Femur (tissue), 1 donor: ENCODE measurements around the gene WDFY3.
A peak's percentile ranks its signal among the peaks of the same experiment; 100 is the strongest.

Source experiments
- DNase-seq: peaks from one replicate; pipeline ENCODE4 v3.0.0-alpha.2; 2017

Gene WDFY3, protein sequence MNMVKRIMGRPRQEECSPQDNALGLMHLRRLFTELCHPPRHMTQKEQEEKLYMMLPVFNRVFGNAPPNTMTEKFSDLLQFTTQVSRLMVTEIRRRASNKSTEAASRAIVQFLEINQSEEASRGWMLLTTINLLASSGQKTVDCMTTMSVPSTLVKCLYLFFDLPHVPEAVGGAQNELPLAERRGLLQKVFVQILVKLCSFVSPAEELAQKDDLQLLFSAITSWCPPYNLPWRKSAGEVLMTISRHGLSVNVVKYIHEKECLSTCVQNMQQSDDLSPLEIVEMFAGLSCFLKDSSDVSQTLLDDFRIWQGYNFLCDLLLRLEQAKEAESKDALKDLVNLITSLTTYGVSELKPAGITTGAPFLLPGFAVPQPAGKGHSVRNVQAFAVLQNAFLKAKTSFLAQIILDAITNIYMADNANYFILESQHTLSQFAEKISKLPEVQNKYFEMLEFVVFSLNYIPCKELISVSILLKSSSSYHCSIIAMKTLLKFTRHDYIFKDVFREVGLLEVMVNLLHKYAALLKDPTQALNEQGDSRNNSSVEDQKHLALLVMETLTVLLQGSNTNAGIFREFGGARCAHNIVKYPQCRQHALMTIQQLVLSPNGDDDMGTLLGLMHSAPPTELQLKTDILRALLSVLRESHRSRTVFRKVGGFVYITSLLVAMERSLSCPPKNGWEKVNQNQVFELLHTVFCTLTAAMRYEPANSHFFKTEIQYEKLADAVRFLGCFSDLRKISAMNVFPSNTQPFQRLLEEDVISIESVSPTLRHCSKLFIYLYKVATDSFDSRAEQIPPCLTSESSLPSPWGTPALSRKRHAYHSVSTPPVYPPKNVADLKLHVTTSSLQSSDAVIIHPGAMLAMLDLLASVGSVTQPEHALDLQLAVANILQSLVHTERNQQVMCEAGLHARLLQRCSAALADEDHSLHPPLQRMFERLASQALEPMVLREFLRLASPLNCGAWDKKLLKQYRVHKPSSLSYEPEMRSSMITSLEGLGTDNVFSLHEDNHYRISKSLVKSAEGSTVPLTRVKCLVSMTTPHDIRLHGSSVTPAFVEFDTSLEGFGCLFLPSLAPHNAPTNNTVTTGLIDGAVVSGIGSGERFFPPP (N-terminal part only)

DNA sequence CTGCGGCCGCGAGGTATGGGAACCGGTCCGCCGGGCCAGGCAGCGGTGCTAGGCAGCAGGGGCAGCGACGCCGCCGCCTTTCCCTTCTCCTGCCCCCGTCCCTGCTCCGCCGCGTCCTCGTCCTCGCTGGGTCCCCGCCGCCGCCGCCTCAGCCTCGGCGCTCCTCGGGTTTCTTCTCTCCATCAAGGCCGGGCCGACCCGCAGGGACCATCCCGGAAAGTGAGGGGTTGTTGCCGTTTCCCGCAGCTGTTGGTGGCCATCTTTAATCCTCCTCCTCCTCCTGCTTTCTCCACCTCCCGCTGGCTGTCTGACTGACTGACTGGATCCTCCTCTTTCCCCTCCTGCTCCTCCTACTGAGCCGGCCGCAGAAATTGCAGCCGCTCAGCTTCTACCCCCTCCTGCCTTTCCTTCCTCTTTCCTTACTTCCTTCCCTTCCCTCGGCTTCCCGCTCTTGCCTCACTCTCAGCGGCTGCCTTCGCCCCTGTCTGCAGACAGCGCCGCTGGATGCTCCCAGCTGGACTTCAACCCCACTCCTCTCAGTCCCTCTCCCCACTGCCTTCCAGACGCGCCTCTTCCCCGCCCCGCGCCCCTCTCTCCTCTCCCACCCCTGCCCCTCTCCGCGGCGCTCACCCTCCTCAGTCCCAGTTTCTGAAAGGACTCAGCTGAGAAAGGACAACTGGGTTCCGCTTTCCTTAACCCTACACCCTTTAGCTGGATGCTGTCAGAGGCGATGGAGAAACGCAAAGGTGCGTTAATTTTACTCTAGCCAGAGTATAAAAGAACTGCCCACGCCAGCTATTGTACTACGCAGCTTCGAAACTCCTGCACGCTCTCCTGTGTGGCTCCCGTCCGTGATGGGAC lies at the start of gene WDFY3:
Gene WDFY3 (minus strand): TSS at position 309 of the 861 bp plus-strand sequence. CDS start 106,099 bp downstream, outside the sequence.
- peak; percentile 93 for DNase-seq

DNA sequence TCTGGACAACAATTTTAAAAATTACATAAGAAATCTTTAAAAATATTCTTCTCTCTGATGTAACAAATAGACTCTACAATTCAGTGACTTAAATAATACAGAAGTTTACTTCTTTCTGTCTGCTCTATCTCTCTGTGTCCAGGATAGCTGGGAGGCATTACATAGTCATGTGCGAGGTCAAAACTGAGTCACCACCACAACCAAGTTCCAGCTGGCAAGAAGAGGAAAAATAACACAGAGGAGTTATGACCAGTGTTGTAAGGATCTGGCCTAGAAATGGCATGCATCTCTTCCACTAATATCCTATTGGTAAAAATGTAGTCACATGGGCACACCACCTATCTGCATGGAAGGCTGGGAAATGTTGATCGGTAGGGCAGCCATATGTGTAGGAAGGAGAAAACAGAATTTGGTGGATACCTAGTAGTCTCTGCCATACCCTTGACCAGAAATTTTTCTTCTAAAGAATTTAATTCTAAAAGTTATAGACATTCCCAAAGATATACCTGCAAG lies 39.4 kb upstream of the WDFY3 start:
- DNase-seq = no peak

DNA sequence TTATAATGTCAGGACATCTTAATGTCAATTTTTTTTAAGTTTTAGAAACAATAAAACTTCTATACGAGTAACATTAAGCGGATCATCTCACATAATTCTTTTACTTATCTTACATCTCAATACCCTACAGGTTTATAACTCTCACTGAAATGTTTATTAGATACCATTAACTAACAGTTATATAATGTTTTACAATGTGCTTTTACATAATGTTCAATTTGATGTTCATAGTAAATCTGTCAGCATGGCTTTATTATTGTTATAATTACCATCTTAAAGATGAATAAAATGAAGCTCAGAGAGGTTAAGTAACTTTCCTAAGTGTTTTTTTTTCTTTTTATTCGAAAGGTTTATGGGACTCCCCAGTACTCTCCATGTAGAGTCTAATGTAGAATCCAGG lies 33.9 kb upstream of the WDFY3 start:
- DNase-seq = no peak

DNA sequence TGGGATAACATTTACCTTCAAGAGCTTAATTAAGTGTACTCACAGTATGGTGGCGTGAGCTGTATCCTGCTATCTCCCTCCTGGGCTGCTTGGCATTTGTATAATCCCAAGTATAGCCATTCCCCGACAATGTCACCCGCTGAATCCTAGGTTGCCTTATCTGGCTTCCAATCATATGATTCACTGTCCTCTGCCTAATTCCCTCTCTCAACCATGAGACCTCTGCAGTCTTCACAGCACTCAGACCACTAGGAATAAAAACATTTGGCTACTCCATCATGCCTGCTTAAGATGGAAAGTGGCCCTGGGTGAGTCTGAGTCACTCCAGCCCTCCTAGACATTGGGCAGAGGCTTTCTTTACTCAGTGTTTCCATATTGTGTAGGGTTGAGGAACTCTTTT lies 28.9 kb upstream of the WDFY3 start:
- no peak for DNase-seq

DNA sequence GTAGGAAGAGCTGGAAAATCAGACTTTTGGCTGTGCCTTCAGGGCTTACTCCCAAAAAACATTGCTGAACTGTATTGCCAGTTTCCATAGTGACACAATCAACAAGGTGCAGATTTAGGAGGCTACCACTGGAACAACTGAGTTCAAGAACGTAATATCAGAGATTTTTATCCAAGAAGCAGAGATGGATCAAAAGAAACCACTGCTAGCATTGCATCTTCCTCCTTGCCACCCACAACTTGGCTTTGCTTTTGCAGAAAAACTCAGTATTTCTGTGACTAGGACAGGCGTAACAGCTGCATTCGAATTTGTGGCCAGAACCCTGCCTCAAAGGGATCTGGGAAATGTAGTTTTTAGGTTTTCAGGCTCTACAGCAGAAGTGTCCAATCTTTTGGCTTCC lies 27.8 kb upstream of the WDFY3 start:
- peak; percentile 63 for DNase-seq

DNA sequence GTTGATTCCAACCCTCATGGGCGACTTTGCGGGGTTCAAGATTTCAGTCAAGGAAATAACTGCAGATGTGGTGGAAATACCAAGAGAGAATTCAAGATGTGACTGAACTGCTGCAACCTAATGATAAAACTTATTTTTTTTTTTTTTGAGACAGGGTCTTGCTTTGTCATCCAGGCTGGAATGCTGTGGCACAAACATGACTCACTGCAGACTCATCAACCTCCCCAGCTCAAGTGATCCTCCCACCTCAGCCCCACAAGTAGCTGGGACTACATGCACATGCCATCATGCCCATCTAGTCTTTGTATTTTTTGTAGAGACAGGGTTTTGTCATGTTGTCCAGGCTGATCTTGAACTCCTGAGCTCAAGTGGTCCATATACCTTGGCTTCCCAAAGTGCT lies 19.5 kb upstream of the WDFY3 start:
- no peak for DNase-seq

DNA sequence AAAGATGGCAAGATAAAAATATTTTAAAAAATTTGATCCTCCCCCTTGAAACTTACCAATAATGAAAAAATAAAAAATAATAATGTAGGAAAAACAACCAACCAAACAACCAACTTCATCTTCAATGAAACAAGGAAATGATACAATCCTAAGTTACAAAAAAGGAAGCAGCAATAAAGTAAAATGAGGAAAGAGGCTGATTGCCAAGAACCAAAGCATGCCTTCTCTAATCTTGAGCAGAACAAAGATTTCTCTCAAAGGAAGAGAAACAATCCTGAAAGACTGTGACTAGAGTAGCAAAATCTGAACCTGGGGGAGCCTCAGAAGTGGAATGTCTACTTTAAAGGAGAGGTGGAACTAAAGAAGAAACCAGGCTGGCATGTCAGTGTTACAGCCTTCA lies 10.9 kb upstream of the WDFY3 start:
- DNase-seq = no peak

DNA sequence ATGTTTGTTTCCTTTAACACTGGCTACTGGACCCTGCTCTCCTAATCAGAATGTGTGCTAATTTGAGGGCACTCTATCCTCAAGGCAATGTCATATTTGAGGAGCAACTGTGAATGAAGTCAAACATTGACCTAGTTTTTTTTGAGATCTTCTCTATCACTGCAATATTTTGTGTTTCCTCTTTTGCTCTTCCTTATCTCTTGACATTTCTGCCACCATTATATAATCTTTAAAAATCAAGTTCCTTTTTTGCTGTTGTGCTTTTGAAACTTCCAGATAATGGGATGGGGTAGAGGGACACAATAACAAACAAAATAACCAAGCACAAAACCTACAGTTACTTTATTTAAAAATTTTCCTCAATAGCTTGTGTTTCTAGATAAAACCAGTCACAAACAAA lies 7.4 kb upstream of the WDFY3 start:
- no peak for DNase-seq

DNA sequence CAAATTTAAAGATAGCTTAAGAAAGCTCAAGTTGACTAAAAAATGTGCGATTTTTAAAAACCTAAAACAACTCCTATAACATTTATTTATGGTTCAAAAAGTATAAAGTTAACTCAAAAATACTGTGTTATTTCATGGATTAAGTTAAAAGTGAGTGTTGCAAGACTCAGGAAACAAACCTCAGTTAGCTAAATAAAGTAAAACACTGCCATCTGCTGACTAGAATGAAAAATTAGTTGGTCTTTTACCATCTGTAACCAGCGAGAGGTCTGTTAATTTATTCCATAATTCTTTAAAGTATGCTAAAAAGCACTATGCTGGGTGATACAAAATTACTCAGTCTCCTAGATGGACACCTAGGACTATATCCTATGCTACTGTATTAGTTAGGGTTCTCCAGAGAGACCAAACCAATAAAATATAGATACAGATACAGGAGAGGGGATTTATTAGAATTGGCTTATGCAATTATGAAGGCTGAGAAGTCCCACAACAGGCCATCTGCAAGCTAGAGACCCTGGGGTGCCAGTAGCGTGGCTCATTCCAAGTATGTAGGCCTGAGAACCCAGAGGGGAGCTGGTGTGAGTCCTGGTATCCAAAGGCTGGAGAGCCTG lies 4.9 kb upstream of the WDFY3 start:
- DNase-seq = no peak

DNA sequence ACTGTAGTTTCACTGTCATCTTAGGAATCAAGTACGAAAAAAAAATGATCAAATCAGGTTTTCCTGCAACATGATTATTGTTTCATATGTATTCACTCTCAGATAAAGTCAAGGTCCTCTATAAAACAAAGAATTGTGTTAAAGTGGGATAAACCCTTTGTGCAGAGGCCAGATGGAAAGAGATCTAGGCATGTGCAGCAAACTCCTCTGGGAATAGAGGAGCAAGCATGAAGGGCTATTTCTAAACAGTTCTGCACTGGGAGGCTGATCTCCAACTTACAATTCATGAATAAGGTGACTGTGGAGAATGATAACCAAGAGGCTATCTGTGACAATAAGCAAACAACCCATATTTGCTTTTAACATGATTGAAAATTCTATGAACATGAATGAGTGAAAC lies 2.4 kb upstream of the WDFY3 start:
- no peak for DNase-seq

DNA sequence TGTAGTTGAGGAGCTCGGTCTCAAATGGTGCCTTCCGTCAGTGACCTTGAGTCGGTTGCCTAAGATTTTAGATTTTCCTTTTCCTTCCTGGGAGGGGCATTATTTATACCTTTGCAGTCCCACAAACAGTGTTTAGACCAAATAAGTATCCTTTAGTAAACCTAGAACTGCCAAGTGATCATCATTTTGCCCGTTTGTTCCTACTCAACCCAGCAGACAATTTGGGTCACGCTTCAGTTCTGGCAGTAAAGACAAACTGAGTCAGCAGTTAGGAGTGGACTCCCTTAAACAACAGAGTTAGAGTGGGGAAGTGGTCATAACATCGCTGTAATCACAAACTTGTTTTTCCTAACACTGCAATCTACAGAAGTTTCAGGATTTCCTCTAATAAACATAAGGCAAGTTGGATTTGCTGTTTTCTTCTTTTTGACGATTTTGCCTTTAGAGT lies 777 bp upstream of the WDFY3 start:
- peak; percentile 34 for DNase-seq

DNA sequence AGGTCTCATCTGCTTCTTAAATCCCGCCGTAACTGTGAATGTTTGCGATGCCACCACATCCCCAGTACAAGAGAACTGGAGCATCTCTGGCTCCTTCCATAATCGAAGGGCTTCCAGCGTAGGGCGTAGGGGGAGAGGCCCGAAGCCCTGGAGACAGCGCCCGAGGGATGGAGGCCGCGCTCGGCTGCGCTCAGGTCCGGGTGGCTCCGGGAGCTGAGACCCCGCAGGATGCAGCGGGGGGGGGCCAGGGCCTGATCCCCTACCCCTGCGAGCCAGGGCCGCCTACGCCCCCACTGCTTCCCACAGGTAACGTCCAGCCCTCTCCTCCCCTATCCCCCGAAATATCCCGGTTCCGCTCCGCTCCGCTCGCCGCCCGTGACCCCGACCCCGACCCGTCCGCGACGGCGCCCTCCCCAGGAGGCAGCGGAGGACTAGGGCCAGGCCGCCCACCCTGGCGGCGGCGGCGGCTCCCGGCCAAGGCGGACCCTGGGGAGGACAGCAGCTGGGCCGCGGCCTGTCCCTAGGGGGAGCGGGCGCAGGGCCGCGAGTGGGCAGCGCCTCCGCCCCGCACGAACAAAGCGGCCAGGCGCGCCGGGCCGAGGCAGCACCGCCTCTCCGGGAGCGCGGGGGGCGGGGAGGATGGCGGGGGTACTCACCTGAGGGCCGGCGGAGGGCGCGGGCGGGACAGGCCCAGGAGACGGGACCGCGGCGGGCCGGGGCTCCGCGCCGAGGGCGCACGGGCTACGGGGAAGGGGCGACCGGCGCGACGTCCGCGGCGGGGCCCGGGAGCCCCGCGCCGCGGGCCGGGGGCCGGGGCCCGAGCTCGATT lies 723 bp downstream of the WDFY3 start:
- DNase-seq = peak; percentile 51

DNA sequence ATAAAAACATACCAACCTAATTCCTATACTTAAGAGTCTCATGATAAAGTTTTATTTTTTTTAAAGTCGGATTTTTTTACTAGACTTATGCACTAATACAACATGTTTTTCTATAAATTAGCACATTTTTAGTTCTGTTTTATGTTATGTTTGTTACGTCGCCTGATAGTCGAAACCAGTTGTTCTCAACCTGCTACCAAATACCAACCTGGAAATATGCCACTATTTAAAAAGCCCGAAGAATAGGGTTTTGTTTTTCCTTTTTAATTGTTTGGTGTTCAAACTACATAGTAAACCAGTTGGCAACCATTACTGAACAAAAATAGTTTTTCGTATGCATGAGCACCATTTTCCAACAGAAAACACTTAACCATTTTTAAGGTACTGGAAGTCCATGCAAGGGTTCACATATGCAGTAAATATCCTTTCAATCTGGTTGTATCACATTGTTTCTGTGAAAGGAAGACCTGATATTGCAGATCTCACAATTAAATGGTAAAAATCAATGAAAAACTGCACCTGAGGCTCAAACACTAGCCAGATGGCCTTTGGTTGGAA lies 1.4 kb downstream of the WDFY3 start:
- DNase-seq = no peak

DNA sequence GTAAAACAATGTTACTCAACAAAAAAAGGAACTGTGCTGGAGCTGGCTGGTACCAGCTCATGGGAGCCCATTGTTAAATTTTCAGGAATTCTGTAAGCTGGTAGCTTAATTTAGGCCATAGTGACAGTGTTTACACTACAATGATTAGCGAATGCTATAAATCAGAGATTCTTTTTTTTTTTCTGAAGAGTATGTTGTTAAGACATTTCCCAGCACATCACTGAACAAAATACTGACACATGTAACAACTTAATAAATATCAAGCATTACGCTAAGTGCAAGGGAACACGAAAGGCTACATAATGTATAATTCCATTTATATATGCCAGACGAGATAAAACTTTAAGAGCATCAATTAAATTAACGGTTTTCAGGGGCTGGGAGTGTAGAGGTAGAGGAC lies 4.4 kb downstream of the WDFY3 start:
- no peak for DNase-seq

DNA sequence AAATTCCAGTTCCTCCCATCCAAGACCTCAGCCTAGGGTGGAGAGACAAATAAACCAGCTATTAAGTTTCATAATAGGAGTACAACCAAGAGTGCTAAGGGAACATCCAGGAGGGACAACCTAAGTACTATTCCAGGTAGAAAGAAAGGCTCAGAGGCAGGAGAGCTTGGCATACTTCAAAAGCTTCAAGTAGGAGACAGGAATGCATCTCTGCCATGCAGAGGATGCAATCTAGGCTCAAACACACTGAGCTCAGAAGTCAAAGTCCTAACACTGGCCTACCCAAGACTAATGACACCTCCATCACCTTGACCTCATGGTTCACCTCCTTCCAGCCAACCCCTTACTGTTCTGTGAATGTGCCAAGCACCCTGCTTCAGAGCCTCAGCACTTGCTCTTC lies 8.1 kb downstream of the WDFY3 start:
- DNase-seq = no peak

DNA sequence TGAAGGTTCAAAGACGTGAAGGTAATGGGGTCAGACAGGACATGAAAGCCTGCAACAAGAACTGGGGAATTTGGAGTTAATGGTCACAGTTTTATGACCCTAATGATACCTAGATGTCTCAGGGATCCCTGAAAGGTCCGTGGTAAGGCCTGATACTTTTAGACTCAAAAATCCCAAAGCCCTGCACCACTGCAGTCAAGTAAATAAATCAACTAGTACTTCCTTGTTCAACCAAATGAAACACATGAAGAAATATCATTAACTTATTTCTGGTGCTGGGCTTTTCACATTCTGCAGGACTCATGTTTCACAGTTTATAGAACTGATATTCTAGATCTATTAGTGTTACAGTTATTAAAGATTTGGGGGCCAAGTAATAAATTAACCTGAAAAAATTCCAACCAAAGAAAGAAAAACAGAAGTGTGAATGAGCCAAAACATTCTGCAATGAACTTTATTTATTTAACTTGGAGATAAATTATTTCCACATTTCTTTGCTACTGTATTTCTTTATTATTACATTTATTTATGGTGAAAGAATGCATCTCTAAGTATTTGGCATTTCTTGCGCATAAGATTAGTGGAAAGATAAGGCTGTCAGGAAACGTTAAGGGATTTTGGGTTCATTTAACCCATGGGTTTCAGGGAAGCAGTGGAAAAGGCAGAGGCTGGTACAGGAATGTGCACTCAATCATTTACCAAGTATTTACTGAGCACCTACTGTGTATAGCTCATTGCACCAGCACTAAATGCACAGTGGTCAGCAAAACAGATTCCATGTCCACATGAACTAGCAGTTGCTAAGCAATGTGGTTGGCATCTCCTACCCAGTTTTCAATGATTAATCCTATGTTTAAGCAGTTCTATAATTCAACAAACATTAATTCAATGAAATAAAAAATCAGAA lies 8.7 kb downstream of the WDFY3 start:
- no peak for DNase-seq

DNA sequence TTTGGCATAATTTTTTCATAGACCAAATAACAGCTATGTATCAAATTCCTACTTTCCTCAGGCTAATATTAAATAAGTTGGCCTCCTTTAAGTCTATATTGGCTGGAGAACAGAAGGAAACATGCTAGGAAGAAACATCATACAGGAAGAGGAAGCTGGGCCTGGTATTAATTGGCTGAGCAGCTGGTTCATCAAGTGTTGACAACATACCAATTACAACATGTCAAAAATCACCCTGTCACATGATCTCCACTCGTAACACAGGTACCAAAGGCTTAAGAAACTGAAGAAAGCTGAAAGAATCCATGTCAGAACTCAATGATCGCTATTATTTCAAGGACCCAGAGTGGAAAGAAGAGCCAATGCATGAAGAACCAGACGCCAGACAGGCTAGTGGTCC lies 10.5 kb downstream of the WDFY3 start:
- no peak for DNase-seq

DNA sequence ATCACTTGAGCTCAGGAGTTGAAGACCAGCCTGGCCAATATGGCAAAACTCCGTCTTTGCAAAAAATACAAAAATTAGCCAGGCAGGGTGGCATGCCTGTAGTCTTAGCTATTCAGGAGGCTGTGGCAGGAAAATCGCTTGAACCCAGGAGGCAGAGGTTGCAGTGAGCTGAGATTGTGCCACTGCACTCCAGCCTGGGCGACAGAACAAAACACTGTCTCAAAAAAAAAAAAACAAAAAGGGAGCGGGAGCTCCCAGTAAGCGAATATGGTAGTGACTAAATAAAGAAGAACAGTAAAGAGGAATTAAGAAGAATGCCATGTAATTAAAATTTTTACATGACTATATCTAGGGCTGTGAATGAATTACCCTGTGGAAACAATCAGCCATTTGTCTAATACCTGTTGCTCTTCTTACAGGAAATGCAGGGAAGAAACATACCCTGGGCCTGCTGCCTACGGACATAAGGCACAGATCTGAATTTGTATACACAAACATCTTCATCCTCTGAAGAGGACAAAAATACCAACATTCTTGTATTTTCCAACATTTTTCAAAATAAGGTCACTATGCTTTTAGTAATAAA lies 11.4 kb downstream of the WDFY3 start:
- no peak for DNase-seq

DNA sequence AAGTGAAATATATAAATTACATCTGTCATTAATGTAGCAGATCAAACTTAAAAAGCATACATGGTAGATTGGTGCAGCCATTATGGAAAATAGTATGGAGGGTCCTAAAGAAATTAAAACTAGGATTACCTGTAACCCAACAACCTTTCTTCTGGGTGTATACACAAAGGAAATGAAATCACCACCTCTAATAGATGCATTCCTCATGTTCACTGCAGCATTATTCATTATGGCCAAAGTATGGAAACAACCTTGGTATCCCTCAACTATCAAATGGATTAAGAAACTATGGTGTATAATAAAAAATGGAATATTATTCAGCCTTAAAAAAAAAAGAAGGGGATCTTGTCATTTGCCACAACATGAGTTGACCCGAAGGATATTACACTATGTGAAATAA lies 13.7 kb downstream of the WDFY3 start:
- DNase-seq = no peak
